ENCODE results near the gene CD3G.
"Not testable (repeated sequence)": the region's sequence is repeated elsewhere in the genome, so short reads cannot be mapped to it uniquely, and the experiment has no call there.

CD3G gene

DNA sequence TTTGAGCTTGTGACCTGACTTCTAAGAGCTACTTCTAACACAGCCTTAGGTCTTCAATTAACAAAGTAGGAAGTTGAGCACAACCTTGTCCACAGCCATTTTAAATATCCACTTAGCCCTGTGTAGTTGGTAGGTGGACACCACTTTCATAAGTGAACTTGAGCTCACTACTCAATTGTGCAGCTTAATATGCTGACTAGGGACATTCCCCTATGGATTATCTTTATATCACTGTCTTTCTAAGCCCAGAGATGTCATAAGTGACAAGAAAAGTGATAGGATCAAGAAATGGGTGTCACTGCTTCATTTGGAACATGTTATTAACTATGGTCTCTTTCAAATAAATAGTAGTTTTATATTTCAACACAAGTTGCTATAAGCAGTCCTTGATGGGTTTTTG, 53.3 kb downstream of the CD3G start:
- no peak for FAIRE-seq
- TF ChIP-seq POU2F2 (IDR thresholded peaks at IDR 0.05; ENCODE audit: low read depth, low read length): no peak
- TF ChIP-seq PAX5 (IDR thresholded peaks at IDR 0.05; ENCODE audit: insufficient read depth, low read length, severe bottlenecking): no peak
- TF ChIP-seq POLR2A (IDR thresholded peaks at IDR 0.05; ENCODE audit: low read depth, low read length): no peak
- TF ChIP-seq TAF1 (IDR thresholded peaks at IDR 0.05; ENCODE audit: low read depth, low read length): no peak
- TF ChIP-seq SPI1 (IDR thresholded peaks at IDR 0.05; ENCODE audit: low read depth, low read length): no peak
- no peak for TF ChIP-seq POLR2AphosphoS5 (IDR thresholded peaks at IDR 0.05; ENCODE audit: low read depth, low read length)
- no peak for DNase-seq (ENCODE audit: insufficient read length, low spot score)

DNA sequence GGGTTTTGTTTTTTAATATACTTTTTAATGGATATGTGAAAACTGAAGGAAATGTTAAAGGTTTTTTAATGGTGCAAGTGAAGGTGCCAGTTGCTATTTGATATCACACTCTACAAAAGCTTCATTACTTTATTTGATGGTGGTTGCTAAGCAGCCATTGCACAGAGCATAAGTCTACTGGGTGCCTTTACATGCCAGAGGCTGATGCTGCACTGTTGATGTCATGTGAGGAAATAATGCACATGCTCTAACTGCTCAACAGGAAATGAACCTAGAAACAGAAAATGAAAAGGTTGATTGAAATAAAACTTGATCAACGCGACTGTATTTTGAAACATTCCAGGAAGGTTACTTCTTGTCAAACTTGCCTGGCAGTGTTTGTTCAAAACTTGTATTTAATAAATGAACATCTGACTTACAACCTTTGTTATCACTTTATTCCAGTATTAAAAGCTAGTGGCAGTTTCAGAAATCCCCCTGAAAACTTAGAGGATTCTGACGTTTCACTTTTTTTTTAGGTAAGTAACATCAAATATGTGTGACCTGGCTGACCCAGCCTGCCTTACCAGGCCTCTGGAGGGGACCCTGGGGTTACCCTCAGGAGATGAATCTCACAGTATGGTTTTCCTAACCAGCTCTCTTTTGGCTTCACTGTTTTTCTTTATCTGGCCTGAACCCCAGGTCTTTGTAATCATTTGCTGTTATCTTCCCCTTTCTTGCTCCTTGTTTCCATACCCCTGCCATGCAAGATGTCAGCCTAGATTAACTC, 54.8 kb downstream of the CD3G start:
- no peak for TF ChIP-seq POU2F2 (IDR thresholded peaks at IDR 0.05; ENCODE audit: low read depth, low read length)
- TF ChIP-seq SPI1 (IDR thresholded peaks at IDR 0.05; ENCODE audit: low read depth, low read length): peak; percentile 21; the same call in 1 of the 2 replicates
- TF ChIP-seq POLR2A (IDR thresholded peaks at IDR 0.05; ENCODE audit: low read depth, low read length): no peak
- DNase-seq (ENCODE audit: insufficient read length, low spot score) (no peak), FAIRE-seq (peak; percentile 83)

DNA sequence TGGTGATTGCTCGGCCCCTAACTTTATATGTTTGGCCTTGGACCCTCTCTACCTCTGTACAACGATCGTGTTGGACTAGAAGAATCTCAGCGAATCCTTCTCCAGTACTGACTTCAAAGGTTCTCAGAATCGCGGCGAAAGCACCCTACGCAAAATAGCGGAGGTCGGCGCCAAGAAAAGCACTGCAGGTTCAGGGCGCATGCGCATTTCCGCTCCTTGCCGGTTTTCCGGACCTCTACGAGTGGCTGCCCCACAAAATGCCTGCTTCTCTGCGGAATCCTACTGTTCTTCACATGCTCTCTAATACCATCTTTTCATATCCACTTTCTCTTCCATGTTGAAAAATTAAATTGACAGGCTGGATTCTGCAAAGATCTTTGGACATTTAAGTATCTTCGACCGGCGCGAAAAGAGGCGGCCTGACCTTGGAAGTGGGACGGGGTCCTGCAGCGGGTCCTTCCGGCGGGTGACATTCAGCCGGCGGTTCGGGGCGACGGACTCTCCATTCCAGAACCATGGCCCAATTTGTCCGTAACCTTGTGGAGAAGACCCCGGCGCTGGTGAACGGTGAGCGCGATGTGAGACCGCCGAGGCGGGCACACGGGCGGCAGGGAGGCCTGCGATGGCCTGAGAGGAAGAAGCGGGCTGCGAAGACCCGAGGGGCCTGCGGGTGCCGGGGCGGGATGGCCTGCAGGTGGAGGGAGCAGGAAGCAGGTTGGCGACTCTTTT, 57.2 kb downstream of the CD3G start, which contains the start of gene ATP5MG:
TSS of gene ATP5MG (plus strand) at position 456 of the 729 bp plus-strand sequence. CDS start at position 516, 60 bp downstream.
- FAIRE-seq (peak; percentile 96), DNase-seq (ENCODE audit: insufficient read length, low spot score) (peak; percentile 64)
- TF ChIP-seq POLR2A (IDR thresholded peaks at IDR 0.05; ENCODE audit: low read depth, low read length) (peak; percentile 78), SPI1 (IDR thresholded peaks at IDR 0.05; ENCODE audit: low read depth, low read length) (no peak), POLR2AphosphoS5 (IDR thresholded peaks at IDR 0.05; ENCODE audit: low read depth, low read length) (peak; percentile 69), TAF1 (IDR thresholded peaks at IDR 0.05; ENCODE audit: low read depth, low read length) (peak; percentile 61; the same call in 1 of the 2 replicates), POU2F2 (IDR thresholded peaks at IDR 0.05; ENCODE audit: low read depth, low read length) (0 out of 2 replicates have a peak, but pooled peaks have one; percentile 26), PAX5 (IDR thresholded peaks at IDR 0.05; ENCODE audit: insufficient read depth, low read length, severe bottlenecking) (no peak)

DNA sequence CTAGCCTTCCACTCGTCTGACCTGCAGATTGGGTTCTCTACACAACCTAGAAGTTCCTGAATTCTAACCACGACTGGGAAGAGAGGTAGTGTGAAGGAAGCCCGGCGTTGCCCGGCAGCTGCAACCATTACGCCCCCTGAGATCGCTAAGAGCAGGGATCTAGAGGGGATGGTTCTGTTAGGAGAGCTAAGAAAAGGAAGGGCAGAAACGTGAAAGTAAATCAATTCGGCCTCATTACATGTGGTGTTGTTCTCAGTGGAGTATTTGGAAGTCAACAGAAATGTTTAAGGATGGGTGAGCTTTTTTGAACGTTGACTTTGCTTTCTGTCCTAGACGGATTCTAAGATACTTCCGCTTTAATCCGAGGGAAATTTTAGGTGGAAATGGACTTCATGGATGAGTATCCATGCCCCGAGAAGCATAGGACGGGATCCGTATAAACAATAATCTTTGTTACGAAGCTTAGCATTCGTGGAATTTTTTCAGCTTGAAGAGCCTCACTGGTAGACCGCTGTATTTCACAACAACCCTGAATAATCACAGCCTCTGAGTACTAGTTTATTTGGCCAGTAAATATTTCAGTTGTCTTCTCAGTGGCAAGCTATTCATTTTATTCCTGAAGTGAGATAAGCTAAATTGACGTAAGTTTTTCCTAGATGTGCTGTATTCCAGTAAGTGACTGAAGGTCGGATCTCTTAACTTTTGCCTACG, 57.9 kb downstream of the CD3G start:
- FAIRE-seq (no peak), DNase-seq (ENCODE audit: insufficient read length, low spot score) (no peak)
- TF ChIP-seq PAX5 (IDR thresholded peaks at IDR 0.05; ENCODE audit: insufficient read depth, low read length, severe bottlenecking) (no peak), POLR2AphosphoS5 (IDR thresholded peaks at IDR 0.05; ENCODE audit: low read depth, low read length) (no peak), SPI1 (IDR thresholded peaks at IDR 0.05; ENCODE audit: low read depth, low read length) (no peak), TAF1 (IDR thresholded peaks at IDR 0.05; ENCODE audit: low read depth, low read length) (no peak), POLR2A (IDR thresholded peaks at IDR 0.05; ENCODE audit: low read depth, low read length) (no peak), POU2F2 (IDR thresholded peaks at IDR 0.05; ENCODE audit: low read depth, low read length) (no peak)

DNA sequence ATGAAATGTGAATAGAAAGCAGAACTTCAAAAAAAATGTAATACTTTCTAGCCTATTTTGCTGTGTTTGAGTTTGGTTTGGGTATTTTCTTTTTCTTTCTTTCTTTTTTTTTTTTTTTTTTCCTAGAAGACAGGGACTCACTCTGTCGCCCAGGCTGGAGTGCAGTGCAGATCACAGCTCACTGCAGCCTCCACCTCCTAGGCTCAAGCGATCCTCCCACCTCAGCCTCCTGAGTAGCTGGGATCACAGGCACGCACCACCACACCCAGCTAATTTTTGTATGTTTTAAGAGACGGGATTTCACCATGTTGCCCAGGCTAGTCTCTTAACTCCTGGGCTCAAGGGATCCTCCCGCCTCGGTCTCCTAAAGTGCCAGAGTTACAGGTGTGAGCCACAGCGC, 58.5 kb downstream of the CD3G start:
- not testable (repeated sequence) for FAIRE-seq

More for the DNA sequence above, 58.5 kb downstream of the CD3G start:
- not testable (repeated sequence) for DNase-seq (ENCODE audit: insufficient read length, low spot score)
